Activated naive CD8-positive, alpha-beta T cell treated with anti-CD3 and anti-CD28 coated beads for 36 hours (primary cell): Measurements from ENCODE around the gene RHOJ. TPM values are rescaled to one million over a fixed set of nuclear protein-coding genes. Genes with fewer than 3 reads are reported as not detected.
"Not testable (repeated sequence)": the region's sequence is repeated elsewhere in the genome, so short reads cannot be mapped to it uniquely, and the experiment has no call there.

Experiments used
- DNase-seq: peaks from one replicate; pipeline ENCODE4 v3.0.0; 2021
- H3K27ac Mint-ChIP-seq: one replicate; pipeline ENCODE4 v1.8.0; 2022; ENCODE audit warnings: mild to moderate bottlenecking, moderate library complexity, mixed read lengths
- H3K27me3 Mint-ChIP-seq: one replicate; pipeline ENCODE4 v1.8.0; 2022; ENCODE audit warnings: mild to moderate bottlenecking, mixed read lengths
- H3K36me3 Mint-ChIP-seq: one replicate; pipeline ENCODE4 v1.8.0; 2021; ENCODE audit warnings: mild to moderate bottlenecking, mixed read lengths
- H3K4me1 Mint-ChIP-seq: one replicate; pipeline ENCODE4 v1.8.0; 2021; ENCODE audit warnings: mixed read lengths
- H3K4me3 Mint-ChIP-seq: one replicate; pipeline ENCODE4 v1.8.0; 2022; ENCODE audit warnings: mild to moderate bottlenecking, moderate library complexity, mixed read lengths
- H3K9me3 Mint-ChIP-seq: one replicate; pipeline ENCODE4 v1.8.0; 2022; ENCODE audit warnings: mixed read lengths
- total RNA-seq, 2 experiments: library from RNA; stranded (reverse); gene quantifications; one replicate each; pipeline ENCODE4 v1.2.3, GENCODE V29; 2021

The RHOJ gene
- total RNA-seq, result not detected

GRCh38 chr14:63204407-63205043 is at the start of gene RHOJ:
RHOJ (plus strand) TSS chr14:63204443; CDS start chr14:63204870, 427 bp downstream.
- Mint-ChIP-seq H3K36me3 (no peaks in the 10 kb centered on the region), H3K9me3 (no peaks in the 10 kb centered on the region), H3K4me1 (no peaks in the 10 kb centered on the region), H3K4me3 (no peak within 1 kb of the TSS), H3K27me3 (peaks cover 21% of the 10 kb centered on the region), H3K27ac (no peak within 1 kb of the TSS)
- DNase-seq, result no peak

GRCh38 chr14:63155511-63156185 is 48.6 kb upstream of the RHOJ start:
- Mint-ChIP-seq H3K9me3 (no peaks in the 10 kb centered on the region), H3K27ac (no peak overlapping the region), H3K4me3 (no peak overlapping the region), H3K4me1 (no peaks in the 10 kb centered on the region), H3K27me3 (no peaks in the 10 kb centered on the region), H3K36me3 (no peaks in the 10 kb centered on the region)
- DNase-seq, result no peak

- Mint-ChIP-seq H3K4me1 (no peaks in the 10 kb centered on the region), H3K4me3 (no peak overlapping the region), H3K27me3 (no peaks in the 10 kb centered on the region), H3K9me3 (no peaks in the 10 kb centered on the region), H3K36me3 (no peaks in the 10 kb centered on the region), H3K27ac (no peak overlapping the region)
- no peak for DNase-seq
Measured at GRCh38 chr14:63157195-63157594, 47.0 kb upstream of the RHOJ start.

GRCh38 chr14:63163306-63163705 is 40.9 kb upstream of the RHOJ start:
- Mint-ChIP-seq H3K4me3 (no peak overlapping the region), H3K4me1 (no peaks in the 10 kb centered on the region), H3K27me3 (no peaks in the 10 kb centered on the region), H3K9me3 (no peaks in the 10 kb centered on the region), H3K27ac (no peak overlapping the region), H3K36me3 (peaks cover 1% of the 10 kb centered on the region)
- no peak for DNase-seq

- Mint-ChIP-seq H3K4me1 (no peaks in the 10 kb centered on the region), H3K27ac (no peak overlapping the region), H3K36me3 (peaks cover 1% of the 10 kb centered on the region), H3K27me3 (no peaks in the 10 kb centered on the region), H3K9me3 (no peaks in the 10 kb centered on the region), H3K4me3 (no peak overlapping the region)
- DNase-seq, result no peak
Measured at GRCh38 chr14:63164108-63164683, 40.0 kb upstream of the RHOJ start.

- not testable (repeated sequence) for H3K4me3 Mint-ChIP-seq, H3K27me3 Mint-ChIP-seq
Measured at GRCh38 chr14:63165267-63165666, 39.0 kb upstream of the RHOJ start.

GRCh38 chr14:63167044-63167443 is 37.2 kb upstream of the RHOJ start:
- no peak overlapping the region for H3K4me3 Mint-ChIP-seq
- no peak overlapping the region for H3K27ac Mint-ChIP-seq
- peaks cover 1% of the 10 kb centered on the region for H3K36me3 Mint-ChIP-seq
- H3K9me3 Mint-ChIP-seq, result no peaks in the 10 kb centered on the region
- DNase-seq, result no peak
- peaks cover 4% of the 10 kb centered on the region for H3K27me3 Mint-ChIP-seq
- no peaks in the 10 kb centered on the region for H3K4me1 Mint-ChIP-seq

More at GRCh38 chr14:63165267-63165666, 39.0 kb upstream of the RHOJ start:
- DNase-seq, H3K9me3 Mint-ChIP-seq, H3K36me3 Mint-ChIP-seq, H3K27ac Mint-ChIP-seq, H3K4me1 Mint-ChIP-seq: not testable (repeated sequence)

GRCh38 chr14:63174760-63175191 is 29.5 kb upstream of the RHOJ start:
- Mint-ChIP-seq H3K27me3 (peaks cover 4% of the 10 kb centered on the region), H3K4me1 (no peaks in the 10 kb centered on the region), H3K4me3 (no peak overlapping the region), H3K36me3 (no peaks in the 10 kb centered on the region), H3K27ac (no peak overlapping the region), H3K9me3 (no peaks in the 10 kb centered on the region)
- DNase-seq, result no peak

GRCh38 chr14:63175531-63175930 is 28.7 kb upstream of the RHOJ start:
- Mint-ChIP-seq H3K9me3 (no peaks in the 10 kb centered on the region), H3K4me1 (no peaks in the 10 kb centered on the region), H3K4me3 (no peak overlapping the region), H3K36me3 (no peaks in the 10 kb centered on the region), H3K27me3 (peaks cover 4% of the 10 kb centered on the region), H3K27ac (no peak overlapping the region)
- no peak for DNase-seq

GRCh38 chr14:63178912-63179311 is 25.3 kb upstream of the RHOJ start:
- Mint-ChIP-seq H3K4me3 (no peak overlapping the region), H3K36me3 (no peaks in the 10 kb centered on the region), H3K27me3 (no peaks in the 10 kb centered on the region), H3K27ac (no peak overlapping the region), H3K4me1 (no peaks in the 10 kb centered on the region), H3K9me3 (no peaks in the 10 kb centered on the region)
- no peak for DNase-seq

- H3K27me3 Mint-ChIP-seq, result no peaks in the 10 kb centered on the region
- H3K9me3 Mint-ChIP-seq, result no peaks in the 10 kb centered on the region
- no peak overlapping the region for H3K4me3 Mint-ChIP-seq
- no peaks in the 10 kb centered on the region for H3K4me1 Mint-ChIP-seq
- no peak overlapping the region for H3K27ac Mint-ChIP-seq
- no peaks in the 10 kb centered on the region for H3K36me3 Mint-ChIP-seq
- DNase-seq, result no peak
Measured at GRCh38 chr14:63179383-63179782, 24.9 kb upstream of the RHOJ start.

GRCh38 chr14:63180011-63180410 is 24.2 kb upstream of the RHOJ start:
- Mint-ChIP-seq H3K9me3 (no peaks in the 10 kb centered on the region), H3K36me3 (no peaks in the 10 kb centered on the region), H3K4me1 (no peaks in the 10 kb centered on the region), H3K27ac (no peak overlapping the region), H3K27me3 (no peaks in the 10 kb centered on the region), H3K4me3 (no peak overlapping the region)
- DNase-seq, result no peak

GRCh38 chr14:63182968-63183367 is 21.3 kb upstream of the RHOJ start:
- Mint-ChIP-seq H3K27me3 (no peaks in the 10 kb centered on the region), H3K4me3 (no peak overlapping the region), H3K4me1 (no peaks in the 10 kb centered on the region), H3K27ac (no peak overlapping the region), H3K9me3 (no peaks in the 10 kb centered on the region), H3K36me3 (no peaks in the 10 kb centered on the region)
- DNase-seq, result no peak

GRCh38 chr14:63186453-63186852 is 17.8 kb upstream of the RHOJ start:
- Mint-ChIP-seq H3K4me3 (no peak overlapping the region), H3K27me3 (peaks cover 3% of the 10 kb centered on the region), H3K36me3 (no peaks in the 10 kb centered on the region), H3K9me3 (no peaks in the 10 kb centered on the region), H3K27ac (no peak overlapping the region), H3K4me1 (no peaks in the 10 kb centered on the region)
- DNase-seq, result no peak

GRCh38 chr14:63191211-63191610 is 13.0 kb upstream of the RHOJ start:
- H3K27me3 Mint-ChIP-seq, result peaks cover 3% of the 10 kb centered on the region
- H3K4me1 Mint-ChIP-seq, result no peaks in the 10 kb centered on the region
- H3K4me3 Mint-ChIP-seq, result no peak overlapping the region
- H3K9me3 Mint-ChIP-seq, result no peaks in the 10 kb centered on the region
- H3K27ac Mint-ChIP-seq, result no peak overlapping the region
- no peak for DNase-seq
- H3K36me3 Mint-ChIP-seq, result no peaks in the 10 kb centered on the region

- no peak for DNase-seq
- H3K9me3 Mint-ChIP-seq, result no peaks in the 10 kb centered on the region
- H3K4me3 Mint-ChIP-seq, result no peak overlapping the region
- H3K27me3 Mint-ChIP-seq, result peaks cover 3% of the 10 kb centered on the region
- no peaks in the 10 kb centered on the region for H3K4me1 Mint-ChIP-seq
- no peak overlapping the region for H3K27ac Mint-ChIP-seq
- no peaks in the 10 kb centered on the region for H3K36me3 Mint-ChIP-seq
Measured at GRCh38 chr14:63192085-63192484, 12.2 kb upstream of the RHOJ start.
